Measurements from ENCODE around the gene FBXL12.
"Not testable (repeated sequence)": the region's sequence is repeated elsewhere in the genome, so short reads cannot be mapped to it uniquely, and the experiment has no call there.

Gene FBXL12

DNA sequence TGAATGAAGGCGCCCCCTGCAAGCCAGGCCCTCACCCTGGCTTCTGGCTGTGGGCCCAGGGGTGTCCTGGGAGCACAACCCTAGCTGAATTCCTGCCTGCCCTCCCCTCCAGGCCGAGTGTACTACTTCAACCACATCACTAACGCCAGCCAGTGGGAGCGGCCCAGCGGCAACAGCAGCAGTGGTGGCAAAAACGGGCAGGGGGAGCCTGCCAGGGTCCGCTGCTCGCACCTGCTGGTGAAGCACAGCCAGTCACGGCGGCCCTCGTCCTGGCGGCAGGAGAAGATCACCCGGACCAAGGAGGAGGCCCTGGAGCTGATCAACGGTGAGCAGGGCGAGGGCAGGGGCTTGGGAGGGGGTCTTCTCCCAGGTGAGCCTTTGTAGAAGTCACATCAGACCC is 19.4 kb upstream of the FBXL12 start:
- no peak for DNase-seq

DNA sequence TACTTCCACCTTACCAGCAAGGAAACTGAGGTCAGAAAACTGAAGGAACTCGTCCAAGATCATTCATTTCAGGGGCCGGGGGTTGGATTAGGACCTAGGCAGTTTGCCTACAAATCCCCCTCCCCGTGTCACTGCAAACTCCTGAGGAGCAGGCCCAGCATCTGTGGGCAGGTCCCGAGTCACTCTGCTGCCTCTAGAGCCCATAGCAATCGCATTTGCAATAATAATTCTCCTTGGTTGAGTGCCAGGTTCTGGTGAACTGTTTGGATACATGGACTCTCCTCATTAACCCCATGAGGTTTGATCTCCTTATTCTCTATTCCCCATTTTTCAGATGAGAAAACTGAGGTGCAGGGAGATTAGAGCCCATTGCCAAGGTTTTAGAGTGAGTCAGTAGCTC is 17.1 kb upstream of the FBXL12 start:
- DNase-seq, result no peak

DNA sequence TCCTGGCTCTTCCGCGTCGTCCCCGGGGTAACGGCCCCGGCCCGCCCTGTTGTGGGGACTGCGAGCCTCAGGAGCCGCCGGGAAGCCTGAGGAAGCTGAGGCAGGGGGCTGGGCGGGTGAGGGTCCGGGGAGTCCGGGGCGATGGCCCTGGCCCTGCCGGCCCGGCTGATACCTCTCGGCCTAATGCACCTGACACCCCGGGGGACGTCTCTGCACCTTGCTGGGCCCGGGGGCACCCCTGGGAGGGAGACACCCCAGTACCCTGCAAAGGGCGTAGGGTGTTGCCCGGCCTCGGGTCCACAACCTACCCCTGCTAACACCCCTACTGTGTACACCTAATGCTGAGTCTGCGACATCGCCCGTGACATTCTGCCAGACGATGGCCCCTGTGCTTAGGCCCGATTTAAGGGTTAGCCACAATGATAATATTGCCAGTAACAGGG is 16.6 kb upstream of the FBXL12 start:
- DNase-seq, result no peak

DNA sequence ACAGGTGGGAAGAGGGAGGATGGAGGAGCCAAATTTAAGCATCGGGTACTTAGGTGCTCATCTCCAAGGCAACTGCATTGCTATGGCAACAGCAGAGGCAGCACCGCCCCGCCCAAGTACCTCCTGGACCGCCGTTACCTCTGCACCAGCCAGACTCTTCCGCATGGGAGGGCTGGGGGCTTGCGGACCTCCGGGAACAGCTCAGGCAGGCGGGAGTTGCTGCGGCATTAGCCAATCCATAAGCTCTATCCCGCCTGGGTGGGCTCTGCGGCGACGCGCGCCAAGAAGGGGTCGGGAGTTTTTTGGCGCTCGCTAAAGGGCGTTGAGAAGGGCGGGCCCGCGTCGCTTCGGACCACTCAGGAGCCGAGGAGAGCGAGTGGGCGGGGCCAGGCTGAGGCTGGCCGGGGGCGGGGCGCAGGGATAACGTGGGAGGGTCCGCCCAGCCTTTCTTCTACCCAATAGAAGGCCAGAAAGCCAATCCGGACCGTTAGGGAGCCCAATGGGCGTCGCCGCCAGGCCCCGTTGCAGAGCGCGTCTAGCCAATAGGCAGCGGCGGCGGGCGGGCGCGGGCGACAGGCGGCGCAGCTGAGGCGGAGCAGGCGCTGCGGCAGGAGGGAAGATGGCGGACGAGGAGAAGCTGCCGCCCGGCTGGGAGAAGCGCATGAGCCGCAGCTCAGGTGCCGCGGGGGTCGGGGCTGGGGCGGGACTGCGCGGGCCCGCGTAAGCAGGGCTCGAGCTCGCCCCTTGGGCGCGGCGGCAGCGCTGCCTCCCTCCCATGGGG is 16.0 kb upstream of the FBXL12 start, which contains the start of gene PIN1:
Gene PIN1, plus strand, starts transcription at position 593 of the 781 bp plus-strand sequence. Its CDS starts 27 bp downstream, at position 620.
- peak; percentile 83 to 86 for DNase-seq

DNA sequence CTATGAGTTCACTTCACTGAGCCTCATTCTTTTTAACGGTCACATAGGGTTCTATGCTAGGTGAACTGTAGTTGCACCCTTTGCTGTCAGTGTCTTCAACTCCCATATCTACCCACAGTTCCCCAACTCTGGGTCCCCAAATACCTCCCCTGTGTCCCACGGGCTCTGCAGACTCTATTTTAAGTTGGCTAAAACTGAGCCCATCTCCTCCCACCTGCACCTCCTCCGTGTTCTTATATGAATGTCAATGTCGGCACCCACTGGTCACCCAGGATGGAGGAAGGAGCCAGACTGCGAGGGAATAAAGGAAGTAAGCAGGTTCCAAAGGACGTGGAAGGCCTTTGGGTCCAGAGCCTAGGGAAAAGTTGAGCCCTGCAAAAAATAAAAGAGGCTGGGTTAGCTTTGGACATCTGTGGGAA is 15.4 kb upstream of the FBXL12 start:
- no peak for DNase-seq

DNA sequence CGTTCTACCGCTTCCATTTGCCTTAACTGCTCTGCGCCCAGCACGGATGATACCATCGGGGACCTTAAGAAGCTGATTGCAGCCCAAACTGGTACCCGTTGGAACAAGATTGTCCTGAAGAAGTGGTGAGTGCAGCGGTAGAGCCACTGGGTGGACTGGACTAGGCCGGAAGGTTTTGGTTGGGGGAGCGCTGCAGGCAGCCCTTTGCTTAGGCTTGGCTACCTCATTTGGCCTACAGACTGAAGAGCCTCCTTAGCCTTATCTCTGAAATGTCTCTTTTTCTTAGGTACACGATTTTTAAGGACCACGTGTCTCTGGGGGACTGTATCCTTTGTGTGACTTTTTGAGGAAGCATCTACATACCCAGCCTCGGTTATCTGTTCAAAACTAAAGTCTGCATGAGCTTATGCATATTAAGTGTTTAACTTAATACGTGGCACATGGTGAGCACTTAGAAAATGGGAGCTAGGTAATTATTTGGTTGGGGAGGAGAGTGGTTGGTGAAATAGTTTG is 9.7 kb upstream of the FBXL12 start:
- no peak for DNase-seq

DNA sequence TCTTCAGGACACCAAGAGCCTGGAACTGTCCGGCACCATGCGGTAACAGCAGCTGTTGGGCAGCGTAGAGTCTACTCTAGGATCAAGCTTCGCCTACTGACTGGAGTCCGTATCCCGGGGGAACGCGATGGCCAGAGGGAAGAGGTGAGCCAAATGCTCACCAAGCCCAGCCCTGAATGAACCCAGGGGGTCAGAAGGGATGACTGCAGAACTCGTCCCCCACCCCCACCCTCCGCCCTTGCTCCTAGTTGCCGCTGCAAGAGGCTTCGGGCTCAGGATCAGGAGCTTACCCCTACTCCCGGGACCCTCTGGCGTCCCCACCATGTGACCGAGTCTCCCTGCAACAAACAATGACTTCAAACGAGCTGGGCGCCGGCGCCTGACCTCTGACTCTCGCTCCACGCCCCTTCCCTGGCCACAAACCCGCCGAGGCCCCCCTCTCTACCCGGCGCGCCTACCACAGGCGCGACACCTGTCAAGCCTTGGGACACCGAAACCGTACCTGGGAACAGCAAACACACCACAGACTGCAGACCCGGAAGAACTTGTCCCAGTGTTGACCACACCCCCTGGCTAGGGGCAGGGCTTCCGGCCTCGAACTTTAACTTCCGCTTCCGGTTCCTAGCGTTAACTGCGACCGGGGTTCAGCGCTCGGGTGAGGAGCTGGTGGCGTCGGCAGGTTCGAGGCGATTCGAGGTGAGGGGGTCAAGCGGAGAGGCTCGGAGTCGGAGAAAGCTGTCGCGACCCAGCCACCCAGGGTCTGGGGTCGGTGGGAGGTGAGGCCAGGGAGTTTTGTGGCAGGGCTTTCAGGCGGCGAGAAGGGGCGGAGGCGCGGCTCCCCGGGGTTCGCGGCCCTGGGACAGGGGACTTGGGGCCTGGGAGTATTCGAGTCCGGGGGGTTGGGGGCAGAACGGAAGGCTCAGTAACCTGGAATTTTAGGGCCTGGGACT is 8.7 kb upstream of the FBXL12 start, which contains the start of gene UBL5:
Gene UBL5, plus strand, starts transcription at position 630 of the 950 bp plus-strand sequence. CDS start 420 bp downstream, outside the sequence.
- DNase-seq, result peak; percentile 21 to 65

DNA sequence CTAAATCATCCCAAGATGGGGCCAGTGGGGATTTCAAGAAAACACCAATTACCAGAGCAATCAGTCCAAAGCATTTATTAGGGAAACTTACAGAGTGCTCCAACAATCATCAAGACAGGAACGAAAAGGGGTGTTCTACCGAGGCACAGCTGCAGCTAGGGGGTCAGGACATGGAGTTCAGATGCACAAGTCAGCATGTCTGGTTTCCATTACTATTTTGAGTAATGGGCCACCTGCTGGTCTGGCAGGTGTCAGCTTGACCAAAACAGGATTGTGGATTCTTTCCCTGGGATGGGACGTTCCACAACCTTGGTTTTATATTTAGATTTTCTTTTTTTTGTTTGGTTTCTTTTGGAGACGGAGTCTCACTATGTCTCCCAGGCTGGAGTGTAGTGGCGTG is 4.9 kb upstream of the FBXL12 start:
- no peak for DNase-seq

DNA sequence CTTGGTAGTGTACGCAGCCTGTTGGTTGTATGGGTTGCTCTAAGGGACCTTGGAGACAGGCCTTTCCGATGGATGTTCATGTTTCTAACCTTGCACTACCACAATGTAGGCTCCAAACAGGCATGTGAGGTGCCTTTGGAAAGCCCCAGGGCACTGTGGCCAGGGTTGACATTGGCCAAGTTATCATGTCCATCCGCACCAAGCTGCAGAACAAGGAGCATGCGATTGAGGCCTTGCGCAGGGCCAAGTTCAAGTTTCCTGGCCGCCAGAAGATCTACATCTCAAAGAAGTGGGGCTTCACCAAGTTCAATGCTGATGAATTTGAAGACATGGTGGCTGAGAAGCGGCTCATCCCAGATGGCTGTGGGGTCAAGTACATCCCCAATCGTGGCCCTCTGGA is 1.2 kb upstream of the FBXL12 start:
- not testable (repeated sequence) for DNase-seq

DNA sequence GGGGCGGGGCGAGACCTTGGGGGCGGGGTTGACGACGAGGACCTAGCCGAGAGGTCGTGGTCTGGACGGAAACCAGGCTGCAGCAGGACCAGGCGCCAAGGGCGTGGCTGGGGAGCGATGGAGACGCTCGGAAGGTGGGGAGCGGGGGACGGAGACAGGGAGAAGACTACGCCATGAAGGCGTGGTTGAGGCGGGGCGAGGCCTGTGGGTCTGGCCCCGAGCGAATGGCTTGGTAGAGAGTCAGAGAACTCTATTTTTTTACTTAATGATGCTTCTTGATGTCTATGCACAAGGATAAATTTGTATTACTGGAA is 674 bp upstream of the FBXL12 start:
- no peak for DNase-seq

DNA sequence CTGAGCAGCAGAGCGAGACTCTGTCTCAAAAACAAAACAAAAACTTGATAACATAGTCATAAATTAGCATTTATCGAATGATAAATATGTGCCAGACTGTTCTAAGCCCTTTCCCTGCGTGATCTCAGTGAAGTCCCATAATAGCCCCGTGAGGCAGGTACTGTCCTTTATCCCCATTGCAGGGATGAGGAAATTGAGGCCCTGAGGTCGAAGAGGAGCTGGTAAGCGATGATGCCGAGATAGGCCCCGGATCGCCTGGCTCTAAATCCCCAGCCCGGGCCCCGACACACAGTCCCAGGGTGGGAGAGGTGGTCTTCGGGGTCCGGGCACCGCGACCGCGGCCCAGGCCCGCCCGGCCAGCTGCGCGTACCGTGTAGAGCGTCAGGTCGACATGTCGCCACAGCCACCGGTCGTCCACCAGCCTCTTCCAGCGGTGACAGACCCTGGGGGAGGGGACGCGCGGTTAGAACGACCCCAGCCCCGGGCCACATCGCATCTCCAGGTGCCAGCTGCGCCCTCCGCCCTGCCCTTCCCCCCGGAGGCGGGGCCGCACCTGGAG is 625 bp downstream of the FBXL12 start:
- DNase-seq, result no peak

DNA sequence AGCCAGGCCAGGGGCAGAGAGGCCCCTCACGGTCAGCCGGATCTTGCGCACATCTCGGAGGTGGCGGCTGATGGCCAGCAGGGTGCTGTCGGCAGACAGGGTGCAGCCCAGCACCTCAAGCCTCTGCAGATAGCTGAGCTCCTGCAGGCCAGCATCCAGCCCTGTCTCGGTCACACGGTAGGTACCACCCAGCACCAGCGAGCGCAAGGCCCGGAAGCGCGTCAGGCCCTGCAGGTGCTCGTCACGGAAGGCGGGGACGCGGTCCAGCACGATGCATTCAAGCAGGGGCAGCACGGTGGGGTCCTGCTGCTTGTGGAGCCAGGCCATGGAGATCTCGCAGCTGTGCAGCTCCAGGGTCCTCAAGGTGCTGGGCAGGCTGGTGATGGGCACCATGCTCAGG is 7.7 kb downstream of the FBXL12 start:
- no peak for DNase-seq

DNA sequence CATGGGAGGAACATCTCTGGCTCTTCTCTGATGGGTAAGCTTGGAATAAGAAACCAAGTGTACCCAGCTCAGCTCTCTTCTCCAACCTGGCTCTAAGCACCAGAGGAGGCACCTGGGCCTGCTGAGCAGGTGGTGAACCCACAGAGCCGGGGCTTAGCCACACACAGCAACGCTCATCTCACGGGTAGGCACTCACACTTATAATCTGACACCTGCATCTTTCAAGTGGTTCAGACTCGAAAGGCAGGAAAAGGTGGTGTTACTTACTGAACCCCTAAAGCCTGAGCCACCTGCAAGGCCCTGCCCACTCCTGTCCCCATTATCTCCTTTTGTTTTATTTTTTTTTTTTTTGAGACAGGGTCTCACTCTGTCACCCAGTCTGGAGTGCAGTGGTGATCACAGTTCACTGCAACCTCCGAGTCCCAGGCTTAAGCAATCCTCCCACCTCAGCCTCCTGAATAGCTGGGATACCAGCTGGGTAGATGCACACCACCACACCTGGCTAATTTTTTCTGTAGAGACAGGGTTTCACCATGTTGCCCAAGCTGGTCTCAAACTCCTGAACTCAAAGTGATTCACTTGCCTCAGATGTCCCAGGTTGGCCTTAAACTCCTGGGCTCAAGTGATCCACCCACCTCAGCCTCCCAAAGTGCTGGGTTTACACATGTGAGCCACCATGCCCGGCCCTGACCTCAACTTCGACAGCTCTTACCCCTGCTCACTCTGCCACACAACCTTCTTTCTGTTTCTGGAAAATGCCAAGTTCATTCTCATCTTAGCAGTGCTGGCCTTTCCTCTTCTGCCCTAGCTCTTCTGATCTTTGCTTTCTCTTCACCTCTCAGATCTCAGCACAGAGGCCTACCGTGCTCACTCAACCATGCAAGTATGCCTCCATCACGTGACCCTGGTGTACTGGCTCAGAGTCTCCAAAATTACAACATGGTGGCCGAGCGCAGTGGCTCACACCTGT is 9.7 kb downstream of the FBXL12 start:
- DNase-seq, result no peak

DNA sequence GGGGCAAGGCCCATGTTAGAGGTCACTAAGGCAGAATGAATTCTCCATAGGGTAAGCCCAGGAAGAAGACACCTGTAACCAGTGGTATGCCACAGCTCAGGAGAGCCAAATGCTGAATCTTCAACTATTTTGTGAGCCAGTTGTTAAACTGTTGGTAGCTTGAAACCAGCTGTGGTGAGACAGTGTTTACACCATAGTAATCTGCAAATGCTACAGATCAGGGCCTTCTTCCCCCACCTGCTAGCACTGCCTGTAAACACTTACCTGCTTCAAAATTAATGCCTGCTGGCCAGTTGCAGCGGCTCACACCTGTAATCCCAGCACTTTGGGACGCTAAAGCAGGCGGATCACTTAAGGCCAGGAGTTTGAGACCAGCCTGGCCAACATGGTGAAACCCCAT is 12.1 kb downstream of the FBXL12 start:
- no peak for DNase-seq

DNA sequence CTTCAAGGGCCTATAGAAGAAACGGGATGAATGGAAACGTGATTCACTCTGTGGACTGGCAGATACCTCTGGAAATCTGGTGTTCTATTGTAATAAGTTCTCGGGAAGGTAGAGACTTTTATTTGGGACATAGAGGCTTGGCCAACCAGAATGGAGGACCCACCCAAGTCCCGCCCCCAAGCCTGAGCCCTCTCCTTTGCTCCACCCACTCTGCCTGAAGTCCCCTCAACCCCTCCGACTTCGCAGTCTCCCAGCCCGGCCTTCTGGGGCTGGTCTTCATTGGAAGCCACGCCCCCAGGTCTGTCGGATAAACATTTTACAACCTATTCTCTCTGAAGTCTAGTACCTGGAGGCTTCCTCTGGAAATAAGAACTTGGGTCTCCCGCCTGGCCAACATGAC is 16.9 kb downstream of the FBXL12 start:
- no peak for DNase-seq

DNA sequence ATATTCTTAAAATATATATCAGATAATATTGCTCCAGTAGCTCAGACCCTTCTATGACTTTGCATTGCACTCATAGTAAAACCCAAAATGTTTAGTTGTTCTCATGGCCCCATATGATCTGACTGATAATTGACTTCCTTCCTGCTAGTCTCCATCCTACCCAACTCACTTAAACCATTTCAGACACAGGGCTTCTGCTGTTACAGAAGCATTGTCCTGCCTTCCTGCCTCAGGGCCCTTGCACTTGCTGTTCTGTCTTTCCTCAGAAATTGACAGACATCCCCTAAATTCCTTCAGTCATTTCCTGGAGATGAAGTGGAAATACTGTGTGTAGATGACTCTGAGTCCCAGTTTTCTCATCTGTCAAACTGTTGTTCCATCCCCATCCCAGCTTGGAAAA is 19.7 kb downstream of the FBXL12 start:
- no peak for DNase-seq

DNA sequence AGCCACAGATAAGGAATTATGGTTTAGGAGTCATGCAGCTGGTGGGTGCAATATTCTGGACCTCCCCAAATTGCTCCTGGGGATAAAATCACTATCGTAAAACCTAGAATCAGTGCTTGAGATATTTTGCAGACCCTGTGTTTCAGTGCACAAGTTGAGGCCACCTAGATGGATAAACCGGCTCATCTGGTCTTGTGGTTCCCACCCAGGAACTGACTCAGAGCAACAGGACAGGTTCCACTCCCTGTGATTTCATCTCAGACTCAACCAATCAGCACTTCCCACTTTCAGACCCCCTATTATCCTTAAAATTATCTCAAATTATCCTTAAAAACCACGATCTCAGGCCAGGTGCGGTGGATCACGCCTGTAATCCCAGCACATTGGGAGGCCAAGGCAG is 21.0 kb downstream of the FBXL12 start:
- no peak for DNase-seq

DNA sequence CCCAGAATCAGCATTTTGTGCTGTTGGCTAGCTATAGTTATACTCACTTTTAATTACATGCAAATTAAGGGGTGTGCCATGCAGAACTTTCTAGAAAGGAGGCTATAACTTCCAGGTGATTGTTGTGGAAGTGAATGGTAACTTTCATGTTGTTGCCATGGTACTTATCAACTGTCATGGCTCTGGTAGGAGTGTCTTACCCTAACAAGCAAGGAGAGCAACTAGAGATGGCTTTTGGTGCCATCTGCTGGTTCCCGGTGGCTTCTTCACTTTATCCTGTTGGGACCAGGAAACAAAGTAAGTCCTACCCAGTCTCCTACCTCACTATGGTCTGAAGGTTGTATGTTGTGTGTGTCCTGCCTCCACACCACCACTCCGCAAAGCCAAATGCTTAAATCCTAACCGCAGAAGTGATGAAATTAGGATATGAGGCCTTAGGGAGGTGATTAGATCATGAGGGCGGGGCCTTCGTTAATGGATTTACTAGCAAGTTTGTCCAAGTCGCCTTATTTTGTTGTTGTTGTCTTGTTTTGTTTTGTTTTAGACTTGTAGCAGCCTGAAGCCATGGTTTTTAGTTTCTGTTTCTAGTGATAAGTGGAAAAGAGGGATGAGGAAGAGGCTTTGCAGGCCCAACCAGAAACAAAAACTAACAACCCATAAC is 22.6 kb downstream of the FBXL12 start:
- DNase-seq, result peak in 1 of 2 experiments; percentile 24

DNA sequence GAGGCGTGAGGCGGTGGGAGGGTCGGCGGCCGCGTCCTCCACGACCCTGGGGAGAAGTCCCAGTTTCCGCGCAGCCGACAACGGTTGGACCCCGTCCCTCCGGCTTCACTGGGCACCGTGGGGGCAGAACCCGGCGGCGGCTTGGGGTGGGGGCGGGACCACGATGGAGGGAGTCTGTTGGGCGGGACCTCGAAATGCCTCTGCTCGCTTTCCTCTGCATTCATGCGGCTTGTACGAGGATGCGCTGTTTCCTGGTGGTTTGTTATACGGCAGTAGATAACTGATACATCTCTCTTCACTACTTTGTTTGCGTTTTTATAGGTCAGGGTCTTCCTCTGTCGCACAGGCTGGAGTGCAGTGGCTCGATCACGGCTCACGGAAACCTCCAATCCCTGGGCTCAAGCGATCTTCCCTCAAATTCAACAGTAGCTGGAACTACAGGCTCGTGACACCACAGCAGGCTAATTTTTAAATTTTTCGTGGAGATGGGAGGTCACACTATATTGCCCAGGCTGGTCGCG is 25.7 kb downstream of the FBXL12 start:
- DNase-seq, result no peak

DNA sequence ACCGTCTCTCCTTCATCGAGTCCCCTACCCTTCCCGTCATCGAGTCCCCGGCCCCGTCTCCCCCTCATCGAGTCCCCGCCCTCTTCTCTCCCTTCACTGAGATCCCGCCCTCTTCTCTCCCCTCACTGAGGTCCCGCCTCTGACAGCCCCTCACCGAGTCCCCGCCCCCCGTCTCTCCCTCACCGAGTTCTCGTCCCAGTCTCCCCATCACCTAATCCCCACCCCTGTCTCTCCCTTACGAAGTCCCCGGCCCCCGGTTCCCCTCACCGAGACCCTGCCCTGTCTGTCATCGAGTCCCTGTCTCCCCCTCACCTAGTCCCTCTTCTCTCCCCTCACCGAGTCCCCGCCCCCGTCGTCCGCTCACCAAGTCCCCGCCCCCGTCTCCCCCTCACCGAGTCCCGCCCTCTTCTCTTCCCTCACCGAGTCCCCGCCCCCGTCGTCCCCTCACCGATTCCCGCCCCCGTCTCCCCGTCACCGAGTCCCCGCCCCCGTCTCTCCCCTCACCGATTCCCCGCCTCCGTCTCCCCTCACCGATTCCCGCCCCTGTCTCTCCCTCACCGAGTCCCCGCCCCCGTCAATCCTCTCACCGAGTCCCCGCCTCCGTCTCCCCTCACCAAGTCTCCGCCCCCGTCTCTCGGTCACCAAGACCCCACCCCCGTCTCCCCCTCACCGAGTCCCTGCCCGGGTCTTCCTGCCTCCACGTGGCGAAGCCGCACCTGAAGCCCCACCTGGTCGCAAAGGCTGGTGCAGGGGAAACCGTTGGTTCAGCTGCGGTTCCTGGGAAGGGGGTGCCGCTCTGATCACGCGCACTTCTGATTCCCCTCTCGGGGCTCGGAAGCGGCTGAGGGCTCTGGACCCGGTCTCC is 26.4 kb downstream of the FBXL12 start:
- DNase-seq, result peak; percentile 7 to 39
